Uterus (tissue), 4 donors: ENCODE measurements around the gene KCNJ15. TPM values are rescaled to one million over a fixed set of nuclear protein-coding genes. Genes with fewer than 3 reads are reported as not detected.

Experiments
- DNase-seq, 2 donors: peaks; one replicate each; pipeline ENCODE4 v3.0.0-alpha.2; 2019 to 2020
- H3K27ac ChIP-seq, 2 donors: fragments of 200-600 bp; sonication (generic); 1 replicate in 1 of 2; 2 replicates in 1 of 2; pipeline ENCODE4 v1.5.1; 2016 to 2018
- H3K27me3 ChIP-seq, 2 donors: fragments of 200-600 bp; sonication (generic); one replicate each; pipeline ENCODE4 v1.5.1; 2018 to 2019; ENCODE audit warnings: control low read depth in 1 of 2
- H3K36me3 ChIP-seq, 2 donors: fragments of 200-600 bp; sonication (generic); one replicate each; pipeline ENCODE4 v1.5.1; 2019; ENCODE audit warnings: control low read depth in 1 of 2
- H3K4me1 ChIP-seq, 2 donors: fragments of 200-600 bp; sonication (generic); one replicate each; pipeline ENCODE4 v1.5.1; 2018 to 2019; ENCODE audit warnings: control low read depth in 1 of 2
- H3K4me3 ChIP-seq, 2 donors: fragments of 200-600 bp; sonication (generic); 1 replicate in 1 of 2; 2 replicates in 1 of 2; pipeline ENCODE4 v1.5.1; 2018 to 2019; ENCODE audit warnings: mild to moderate bottlenecking in 1 of 2
- H3K9me3 ChIP-seq, 2 donors: fragments of 200-600 bp; sonication (generic); one replicate each; pipeline ENCODE4 v1.5.1; 2019; ENCODE audit warnings: control low read depth in 1 of 2
- CTCF ChIP-seq, 4 experiments: fragments of 200-600 bp in 2 of 4; fragments of 450-650 bp in 2 of 4; sonication (generic) in 2 of 4; IDR thresholded peaks; one replicate each; pipeline ENCODE4 v1.5.1; 2016 to 2019; ENCODE audit warnings: antibody characterized with exemption in 4 of 4, mild to moderate bottlenecking in 2 of 4, moderate library complexity in 1 of 4
- POLR2A ChIP-seq, 2 donors: fragments of 450-650 bp; IDR thresholded peaks; one replicate each; pipeline ENCODE4 v1.6.1; 2016; ENCODE audit warnings: antibody characterized with exemption in 2 of 2, mild to moderate bottlenecking in 1 of 2, moderate library complexity in 1 of 2
- intact Hi-C: fragments of 100-400 bp; cut with DNase I; formaldehyde crosslinking; loops from one replicate; pipeline ENCODE4 v1.15.1; 2023; ENCODE audit warnings: low total_unique reads
- total RNA-seq, 4 donors: library from RNA; depleted of rRNA in 3 of 4; stranded (reverse); fragments of >200 nt in 3 of 4; gene quantifications; one replicate each; pipeline versions ENCODE4 v1.1.0 to v1.2.4, GENCODE V29; 2014 to 2023
- donor health status: DM: yes; HTN: yes; CAD: no.

KCNJ15 gene
- total RNA-seq, 4 donors from 2014 or later = 0.21 to 1.1 (median 0.28) TPM

GRCh38 chr21:38349111-38349746 lies 92.4 kb downstream of the KCNJ15 start:
- intact Hi-C loops = no loop called here
- no peak for TF ChIP-seq POLR2A (IDR thresholded peaks at IDR 0.05)
- no peak for TF ChIP-seq CTCF (IDR thresholded peaks at IDR 0.05)
- H3K4me3 ChIP-seq = no peak overlapping the region
- no peaks in the 10 kb centered on the region for H3K36me3 ChIP-seq
- no peak for DNase-seq
- no peaks in the 10 kb centered on the region for H3K9me3 ChIP-seq
- no peak overlapping the region for H3K27ac ChIP-seq
- H3K27me3 ChIP-seq = no peaks in the 10 kb centered on the region
- H3K4me1 ChIP-seq = no peaks in the 10 kb centered on the region

- Histone ChIP-seq H3K4me1 (no peaks in the 10 kb centered on the region), H3K27me3 (no peaks in the 10 kb centered on the region), H3K27ac (no peak overlapping the region), H3K9me3 (no peaks in the 10 kb centered on the region), H3K4me3 (no peak overlapping the region), H3K36me3 (no peaks in the 10 kb centered on the region)
- TF ChIP-seq POLR2A (IDR thresholded peaks at IDR 0.05) = no peak
- DNase-seq = no peak
- intact Hi-C loops = loop anchor here (5.0 to 10.0 kb wide), 2 partner anchors 133 to 675 kb away; no protein-coding TSS in a partner anchor
These were observed 93.2 kb downstream of the KCNJ15 start for GRCh38 chr21:38349977-38350376.

GRCh38 chr21:38350684-38351083 lies 93.9 kb downstream of the KCNJ15 start:
- Histone ChIP-seq H3K4me3 (no peak overlapping the region), H3K36me3 (no peaks in the 10 kb centered on the region), H3K27ac (no peak overlapping the region), H3K9me3 (no peaks in the 10 kb centered on the region), H3K27me3 (no peaks in the 10 kb centered on the region), H3K4me1 (no peaks in the 10 kb centered on the region)
- TF ChIP-seq POLR2A (IDR thresholded peaks at IDR 0.05) = no peak
- no peak for TF ChIP-seq CTCF (IDR thresholded peaks at IDR 0.05)
- no peak for DNase-seq
- intact Hi-C loops = loop anchor here (5.0 to 10.0 kb wide), 2 partner anchors 133 to 676 kb away; no protein-coding TSS in a partner anchor

- Histone ChIP-seq H3K9me3 (no peaks in the 10 kb centered on the region), H3K27me3 (no peaks in the 10 kb centered on the region), H3K4me1 (no peaks in the 10 kb centered on the region), H3K27ac (no peak overlapping the region), H3K36me3 (no peaks in the 10 kb centered on the region), H3K4me3 (no peak overlapping the region)
- no peak for TF ChIP-seq CTCF (IDR thresholded peaks at IDR 0.05)
- TF ChIP-seq POLR2A (IDR thresholded peaks at IDR 0.05) = no peak
- intact Hi-C loops = loop anchor here (5.0 to 10.0 kb wide), 2 partner anchors 134 to 677 kb away; no protein-coding TSS in a partner anchor
- no peak for DNase-seq
These were observed 94.6 kb downstream of the KCNJ15 start for GRCh38 chr21:38351176-38351959.

- Histone ChIP-seq H3K4me3 (no peak overlapping the region), H3K4me1 (no peaks in the 10 kb centered on the region), H3K9me3 (no peaks in the 10 kb centered on the region), H3K36me3 (no peaks in the 10 kb centered on the region), H3K27me3 (no peaks in the 10 kb centered on the region), H3K27ac (no peak overlapping the region)
- TF ChIP-seq POLR2A (IDR thresholded peaks at IDR 0.05) (no peak), CTCF (IDR thresholded peaks at IDR 0.05) (no peak)
- intact Hi-C loops = loop anchor here (5.0 to 10.0 kb wide), 2 partner anchors 135 to 677 kb away; no protein-coding TSS in a partner anchor
- no peak for DNase-seq
These were observed 95.2 kb downstream of the KCNJ15 start for GRCh38 chr21:38351961-38352521.
